GM19193 (cell line): ENCODE data around the gene RNF227.

Experiments used
- POLR2A ChIP-seq: IDR thresholded peaks from 4 replicates; pipeline ENCODE4 v1.6.1; 2011; ENCODE audit not compliant: insufficient read depth, insufficient read length; ENCODE audit errors: extremely low read depth

The RNF227 gene

GRCh38 chr17:7915611-7916384 lies at the start of gene RNF227:
Gene RNF227 (minus strand): TSS chr17:7916289. CDS start chr17:7916195, 94 bp downstream.
- TF ChIP-seq POLR2A, result peak; percentile 48

GRCh38 chr17:7961421-7961820 lies 45.3 kb upstream of the RNF227 start:
- no peak for TF ChIP-seq POLR2A

DNA sequence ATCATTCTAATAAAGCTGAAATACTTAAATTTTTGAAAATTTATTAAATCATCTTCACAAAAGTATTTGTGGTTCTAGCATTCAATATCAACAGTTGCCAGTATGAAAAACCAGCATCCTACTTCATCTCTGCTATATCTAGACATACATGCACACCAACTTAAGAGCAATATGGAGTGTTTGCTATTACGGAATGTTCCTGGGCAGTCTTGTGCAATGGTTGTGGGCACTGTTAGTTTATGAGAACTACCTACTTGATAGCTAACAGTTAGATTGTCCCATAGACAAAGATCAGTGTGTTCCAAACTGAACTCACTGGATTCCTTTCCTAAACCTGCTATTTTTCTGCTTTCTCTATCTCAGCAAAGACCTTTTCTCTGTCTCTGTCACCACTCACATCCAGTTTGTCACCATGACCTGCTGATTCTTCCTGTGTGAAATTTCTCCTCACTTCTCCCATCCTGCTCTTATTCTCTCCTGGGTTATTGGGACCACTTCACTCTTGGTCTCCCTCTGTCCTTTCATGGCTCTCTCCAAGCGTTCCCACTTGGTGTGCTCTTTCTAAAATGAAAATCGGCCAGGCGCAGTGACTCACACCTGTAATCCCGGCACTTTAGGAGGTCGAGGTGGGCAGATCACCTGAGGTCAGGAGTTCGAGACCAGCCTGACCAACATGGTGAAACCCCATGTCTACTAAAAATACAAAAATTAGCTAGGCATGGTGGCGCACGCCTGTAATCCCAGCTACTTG lies 43.6 kb upstream of the RNF227 start:
- TF ChIP-seq POLR2A, result no peak

- TF ChIP-seq POLR2A, result no peak
These were observed 40.3 kb upstream of the RNF227 start for GRCh38 chr17:7956228-7956965.

GRCh38 chr17:7955414-7956227 lies 39.5 kb upstream of the RNF227 start:
- TF ChIP-seq POLR2A, result no peak

GRCh38 chr17:7951143-7951792 lies 35.2 kb upstream of the RNF227 start:
- peak; percentile 29 for TF ChIP-seq POLR2A

DNA sequence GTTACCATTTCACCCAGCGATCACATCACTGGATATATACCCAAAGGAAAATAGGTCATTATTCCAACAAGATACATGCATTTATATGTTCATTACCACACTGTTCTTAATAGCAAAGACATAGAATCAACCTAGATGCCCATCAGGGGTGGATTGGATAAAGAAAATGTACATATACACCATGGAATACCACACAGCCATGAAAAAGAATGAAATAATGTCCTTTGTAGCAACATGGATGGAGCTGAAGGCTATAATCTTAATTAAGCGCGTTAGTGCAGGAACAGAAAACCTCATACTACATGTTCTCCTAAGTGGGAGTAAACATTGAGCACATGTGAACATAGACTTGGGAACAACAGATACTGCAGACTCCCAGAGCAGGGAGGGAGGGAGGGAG lies 34.5 kb upstream of the RNF227 start:
- TF ChIP-seq POLR2A, result no peak

DNA sequence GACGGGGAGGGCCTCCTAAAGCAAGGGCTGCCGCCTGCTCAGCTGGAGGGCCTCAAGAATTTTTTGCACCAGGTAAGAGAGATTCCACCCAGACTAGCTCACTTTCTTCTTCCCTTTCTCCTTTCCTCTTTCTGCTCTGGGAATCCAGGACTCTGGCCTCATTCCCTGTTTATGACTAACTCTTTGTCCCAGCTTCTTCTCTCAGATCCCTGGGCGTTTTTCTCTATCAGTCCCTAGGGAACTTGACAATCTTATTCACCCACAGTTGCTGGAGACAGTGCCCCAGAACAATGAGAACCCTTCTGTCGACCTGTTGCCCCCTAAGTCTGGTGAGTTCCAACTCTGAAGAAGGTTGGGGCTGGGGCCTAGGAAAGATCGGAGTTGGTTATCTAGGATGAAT lies 31.6 kb upstream of the RNF227 start:
- no peak for TF ChIP-seq POLR2A

- no peak for TF ChIP-seq POLR2A
These were observed 30.4 kb upstream of the RNF227 start for GRCh38 chr17:7946441-7946840.

DNA sequence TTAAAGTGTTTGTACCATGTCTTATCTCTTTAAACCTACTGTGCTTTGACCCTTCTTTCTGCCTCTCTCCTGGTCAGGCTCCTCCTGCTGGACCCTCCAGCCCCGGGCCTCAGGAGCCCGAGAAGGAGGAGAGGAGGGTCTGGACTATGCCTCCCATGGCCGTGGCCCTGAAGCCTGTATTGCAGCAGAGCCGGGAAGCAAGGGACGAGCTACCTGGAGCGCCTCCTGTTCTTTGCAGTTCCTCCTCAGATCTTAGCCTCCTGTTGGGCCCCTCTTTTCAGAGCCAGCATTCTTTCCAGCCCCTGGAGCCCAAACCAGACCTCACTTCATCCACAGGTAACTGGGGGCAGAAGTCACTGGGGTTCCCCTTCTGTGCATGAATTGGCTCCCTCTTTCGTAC lies 29.6 kb upstream of the RNF227 start:
- TF ChIP-seq POLR2A, result no peak

GRCh38 chr17:7944326-7944725 lies 28.2 kb upstream of the RNF227 start:
- TF ChIP-seq POLR2A, result no peak

- TF ChIP-seq POLR2A, result no peak
These were observed 27.2 kb upstream of the RNF227 start for GRCh38 chr17:7943291-7943690.

DNA sequence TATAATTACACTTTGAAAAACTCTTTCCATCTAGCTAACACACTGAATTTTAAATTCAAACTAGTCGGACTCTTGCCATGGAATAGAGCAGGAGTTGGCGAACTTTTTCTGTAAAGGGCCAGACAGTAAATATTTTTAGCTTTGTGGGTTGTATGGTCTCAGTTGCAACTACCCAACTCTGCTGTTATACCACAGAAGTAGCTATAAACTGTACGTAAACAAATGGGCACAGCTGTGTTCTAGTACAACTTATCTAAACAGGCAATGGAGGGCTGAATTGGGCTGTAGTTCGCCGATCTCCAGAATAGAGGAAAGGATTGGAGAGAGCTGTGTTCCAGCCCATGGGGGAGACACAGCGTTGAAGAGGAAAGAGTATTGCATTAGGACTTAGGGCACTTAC lies 24.7 kb upstream of the RNF227 start:
- TF ChIP-seq POLR2A, result no peak

DNA sequence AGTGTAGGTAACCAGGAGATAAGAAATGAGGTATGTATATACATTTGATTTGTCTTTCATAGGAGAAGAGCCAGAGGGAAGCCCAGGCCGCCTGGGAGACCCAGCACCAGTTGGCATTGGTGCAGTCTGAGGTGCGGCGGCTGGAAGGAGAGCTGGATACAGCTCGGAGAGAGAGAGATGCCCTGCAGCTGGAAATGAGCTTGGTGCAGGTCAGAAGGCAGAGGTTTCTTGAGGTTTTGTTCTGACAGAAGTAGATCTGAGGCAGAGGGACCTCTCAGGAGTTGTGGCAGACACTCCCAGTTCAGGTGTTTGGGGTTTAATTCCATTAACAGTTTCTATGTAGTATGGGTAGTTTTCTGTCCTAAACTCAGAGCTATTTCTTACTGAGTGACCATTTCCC lies 23.9 kb upstream of the RNF227 start:
- no peak for TF ChIP-seq POLR2A
